GM21737 (cell line): ENCODE results near the gene KLF6.

Source experiments
- ATAC-seq: cut with Tn5 transposase; IDR thresholded peaks from one replicate; pipeline ENCODE4 v1.9.1; 2021; ENCODE audit warnings: mild to moderate bottlenecking, moderate library complexity; ENCODE audit not compliant: unreplicated experiment

The KLF6 gene

DNA sequence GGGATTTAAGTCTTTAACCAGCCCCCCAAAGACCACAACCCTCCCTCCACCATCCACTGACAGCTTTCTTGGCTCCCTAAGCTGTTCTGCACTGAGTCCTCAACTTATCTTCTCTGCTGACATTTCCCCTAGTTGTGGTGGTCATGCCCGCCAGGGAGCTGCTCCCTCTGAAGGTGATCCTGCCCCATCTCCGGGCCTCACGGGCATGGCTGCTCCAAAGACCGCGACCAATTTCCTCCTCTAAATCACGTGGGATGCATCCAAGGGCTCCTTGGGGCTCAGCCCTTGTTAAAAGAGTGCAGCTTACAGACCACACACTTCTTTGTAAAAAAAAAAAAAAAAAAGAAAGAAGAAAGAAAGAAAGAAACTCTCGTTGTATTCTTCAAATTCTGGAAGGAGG is 27.1 kb upstream of the KLF6 start:
- no peak for ATAC-seq

GRCh38 chr10:3811291-3811870 is 26.4 kb upstream of the KLF6 start:
- ATAC-seq, result peak; percentile 75

- no peak for ATAC-seq
Observed at GRCh38 chr10:3808689-3809199, 23.7 kb upstream of the KLF6 start.

DNA sequence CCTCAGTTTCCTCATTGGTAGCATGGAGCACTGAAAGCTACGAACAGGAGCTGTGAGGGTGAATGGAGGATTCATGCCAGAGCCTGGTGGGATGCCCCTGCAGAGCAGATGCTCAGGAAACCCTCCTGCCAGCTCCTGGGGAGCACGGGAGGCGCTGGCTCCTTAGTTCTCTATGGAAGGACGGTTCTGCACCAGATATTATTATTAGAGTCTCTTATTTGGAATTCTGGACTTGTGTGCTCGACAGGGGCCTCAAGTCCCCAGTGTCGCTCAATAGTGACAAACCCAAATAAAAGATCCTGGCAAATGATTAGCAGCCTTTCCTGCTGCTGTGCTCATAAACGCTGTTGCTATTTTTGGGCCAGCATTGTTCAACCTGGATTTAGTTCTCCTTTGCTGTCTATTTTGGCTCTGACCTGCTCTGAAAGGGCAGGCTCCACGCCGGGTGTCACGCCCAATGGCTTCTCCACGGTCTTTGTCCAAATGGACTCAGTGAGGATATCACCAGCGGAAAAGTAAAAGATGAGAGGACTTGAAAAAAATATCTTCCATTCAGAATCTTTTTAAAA is 23.0 kb upstream of the KLF6 start:
- no peak for ATAC-seq

DNA sequence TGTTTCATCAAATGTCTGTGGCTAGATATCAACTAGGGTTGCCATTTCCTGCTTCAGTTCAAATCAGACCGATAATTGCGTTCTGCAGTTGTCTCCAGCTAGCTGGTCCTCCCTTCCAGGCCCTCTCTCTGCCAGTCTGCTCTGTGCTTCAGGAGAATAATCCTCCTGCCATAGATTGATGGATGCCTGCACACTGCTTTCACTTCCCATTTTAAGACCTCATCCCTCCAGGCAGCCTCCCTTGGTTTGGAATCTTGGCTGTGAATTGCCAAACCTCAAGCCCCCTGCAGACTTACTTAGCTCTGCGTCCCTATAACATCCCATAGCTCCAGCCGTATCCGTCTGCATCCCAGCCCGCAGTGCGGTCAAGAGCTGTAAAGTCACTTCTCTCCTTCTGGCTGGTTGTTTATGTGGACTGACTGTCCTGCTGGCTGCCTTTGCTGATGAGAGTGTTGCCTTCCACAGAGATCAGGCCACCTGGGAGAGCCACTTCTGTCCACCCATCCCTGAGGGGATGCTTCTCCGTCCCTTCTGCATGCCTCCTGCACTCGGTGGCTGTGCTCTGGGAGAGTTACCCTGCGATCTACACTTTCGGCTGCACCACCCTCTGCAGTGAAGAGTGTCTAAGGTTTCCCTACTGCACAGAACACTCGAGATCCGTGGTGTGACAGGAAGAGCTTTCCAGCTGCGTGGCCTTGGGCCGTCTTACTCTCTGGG is 22.4 kb upstream of the KLF6 start:
- no peak for ATAC-seq

DNA sequence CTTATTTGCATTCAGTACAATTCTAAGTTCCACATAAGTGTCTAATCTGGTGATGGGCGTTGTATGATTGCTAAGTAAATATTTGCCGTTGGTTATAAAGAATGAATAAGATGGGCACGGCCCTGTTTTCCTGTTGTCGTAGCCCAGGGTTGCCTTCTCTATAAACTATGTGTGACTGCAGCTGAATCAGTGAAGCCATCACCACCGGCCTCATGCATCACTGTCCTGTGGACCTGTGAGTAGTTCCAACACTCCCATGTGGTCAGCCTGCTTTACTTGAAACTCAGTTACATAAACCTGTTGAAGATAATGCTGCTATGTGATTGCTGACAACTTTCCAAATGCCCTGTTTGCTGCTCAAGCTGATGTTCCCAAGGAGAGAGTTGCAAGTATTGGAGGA is 21.6 kb upstream of the KLF6 start:
- ATAC-seq, result no peak

- ATAC-seq, result peak; percentile 52
Observed at GRCh38 chr10:3805791-3806461, 20.9 kb upstream of the KLF6 start.

DNA sequence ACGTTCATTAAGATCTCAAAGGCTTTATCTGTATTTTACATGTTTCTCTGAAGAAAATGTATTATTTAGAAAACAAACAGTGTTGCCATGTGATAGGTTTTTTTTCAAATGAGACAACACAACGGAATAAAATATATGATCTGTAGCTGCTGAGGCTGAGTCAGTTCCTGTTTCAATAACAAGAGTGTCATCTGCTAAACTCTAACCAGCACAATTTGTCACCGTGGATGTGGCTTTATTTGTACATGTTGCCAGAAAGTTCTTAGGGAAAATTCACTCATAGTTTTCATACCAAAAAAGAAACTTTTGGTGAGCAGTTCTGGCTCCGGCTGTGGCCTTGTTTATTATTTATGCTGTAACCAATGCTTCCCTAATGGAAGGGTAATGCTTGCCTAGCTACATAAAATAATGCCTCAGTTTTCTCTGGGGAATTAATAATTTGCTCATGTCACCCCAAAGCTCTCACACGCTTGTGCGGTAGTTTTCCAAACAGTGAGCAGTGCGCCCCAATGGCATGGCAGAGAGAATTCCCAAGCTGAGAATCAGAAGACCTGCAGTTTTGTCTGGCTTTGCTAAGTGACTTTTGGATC is 20.3 kb upstream of the KLF6 start:
- peak; percentile 28 for ATAC-seq

- no peak for ATAC-seq
Observed at GRCh38 chr10:3803927-3804741, 19.1 kb upstream of the KLF6 start.

GRCh38 chr10:3803295-3803926 is 18.4 kb upstream of the KLF6 start:
- no peak for ATAC-seq

GRCh38 chr10:3802526-3803265 is 17.7 kb upstream of the KLF6 start:
- ATAC-seq, result no peak

GRCh38 chr10:3801558-3802192 is 16.7 kb upstream of the KLF6 start:
- no peak for ATAC-seq

GRCh38 chr10:3800586-3800985 is 15.6 kb upstream of the KLF6 start:
- no peak for ATAC-seq

GRCh38 chr10:3797750-3798149 is 12.7 kb upstream of the KLF6 start:
- ATAC-seq, result no peak

GRCh38 chr10:3793553-3793952 is 8.5 kb upstream of the KLF6 start:
- no peak for ATAC-seq

DNA sequence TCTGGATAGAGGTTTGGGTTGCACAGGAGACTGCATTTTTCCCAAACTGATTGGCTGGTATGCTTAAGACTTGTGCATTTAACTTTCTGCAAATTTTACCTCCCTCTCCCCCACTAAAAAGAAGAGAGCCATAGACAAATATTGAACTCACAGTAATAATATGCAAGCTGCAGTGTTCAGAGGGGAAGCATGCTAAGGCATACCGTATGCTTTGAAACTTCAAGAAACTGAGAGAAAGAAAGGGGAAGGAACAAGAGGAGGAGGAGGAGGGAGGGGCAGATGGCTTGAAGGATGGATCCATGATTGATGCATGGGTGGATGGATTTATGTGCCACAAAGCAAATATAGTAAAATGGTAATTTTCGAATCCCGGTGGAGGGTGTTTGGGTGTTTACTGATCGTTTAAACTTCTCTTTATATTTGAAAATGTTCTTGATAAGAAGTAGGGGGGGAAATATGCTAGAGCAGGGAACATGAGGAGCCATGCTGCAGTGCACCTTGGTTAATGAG is 7.8 kb upstream of the KLF6 start:
- no peak for ATAC-seq

DNA sequence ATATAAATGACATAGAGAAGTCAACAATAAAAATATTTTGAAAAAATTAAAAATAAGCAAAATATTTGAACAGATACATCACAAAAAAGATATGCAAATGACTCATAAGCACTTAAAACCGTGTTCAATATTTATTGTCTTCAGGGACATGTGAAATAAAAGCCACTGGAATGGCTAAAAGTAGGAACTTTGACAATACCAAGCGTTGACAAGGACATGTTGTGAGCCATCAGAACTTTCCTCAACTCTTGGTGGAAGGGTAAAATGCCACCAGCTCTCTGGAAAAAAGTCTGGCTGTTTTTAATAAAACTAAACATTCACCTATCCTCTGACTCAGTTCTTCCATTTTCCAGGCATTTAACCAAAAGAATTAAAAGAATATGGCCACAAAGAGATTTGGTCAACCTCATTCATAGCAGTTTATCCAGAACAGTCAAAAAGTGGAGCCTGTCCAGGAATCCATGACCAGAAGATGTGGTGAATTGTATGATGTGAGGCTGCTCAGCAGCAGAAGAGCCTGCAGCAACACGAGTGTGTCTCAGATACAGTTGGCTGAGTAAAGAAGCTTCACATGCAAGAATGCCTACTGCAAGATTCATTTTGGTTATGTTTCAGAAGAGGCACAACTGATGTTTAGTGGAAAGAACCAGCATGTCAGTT is 7.1 kb upstream of the KLF6 start:
- no peak for ATAC-seq

- no peak for ATAC-seq
Observed at GRCh38 chr10:3790858-3791257, 5.8 kb upstream of the KLF6 start.
